Activated CD4-positive, alpha-beta T cell treated with anti-CD3 and anti-CD28 coated beads for 48 hours (primary cell): ENCODE results near the gene RBMX.
"Not testable (repeated sequence)": the region's sequence is repeated elsewhere in the genome, so short reads cannot be mapped to it uniquely, and the experiment has no call there.

Experiments used
- DNase-seq: peaks from one replicate; pipeline ENCODE4 v3.0.0-alpha.2; 2020

The RBMX gene

GRCh38 chrX:136874114-136874513, 6.4 kb downstream of the RBMX start:
- DNase-seq, result not testable (repeated sequence)

GRCh38 chrX:136873210-136873609, 7.3 kb downstream of the RBMX start:
- DNase-seq, result not testable (repeated sequence)

- DNase-seq, result no peak
Measured at GRCh38 chrX:136872091-136872700, 8.3 kb downstream of the RBMX start.

GRCh38 chrX:136870064-136870463, 10.5 kb downstream of the RBMX start:
- no peak for DNase-seq

- no peak for DNase-seq
Measured at GRCh38 chrX:136868283-136869055, 12.1 kb downstream of the RBMX start.

- no peak for DNase-seq
Measured at GRCh38 chrX:136867518-136867917, 13.0 kb downstream of the RBMX start.

- no peak for DNase-seq
Measured at GRCh38 chrX:136867096-136867491, 13.4 kb downstream of the RBMX start.

- DNase-seq, result no peak
Measured at GRCh38 chrX:136866337-136867095, 14.0 kb downstream of the RBMX start.

GRCh38 chrX:136865270-136866158, 15.0 kb downstream of the RBMX start:
- DNase-seq, result peak; percentile 34

GRCh38 chrX:136863826-136864225, 16.7 kb downstream of the RBMX start:
- DNase-seq, result no peak

GRCh38 chrX:136862546-136862945, 18.0 kb downstream of the RBMX start:
- DNase-seq, result no peak

- no peak for DNase-seq
Measured at GRCh38 chrX:136861877-136862276, 18.6 kb downstream of the RBMX start.

GRCh38 chrX:136858007-136858756, 22.3 kb downstream of the RBMX start:
- DNase-seq, result no peak

GRCh38 chrX:136856551-136856950, 24.0 kb downstream of the RBMX start:
- no peak for DNase-seq

GRCh38 chrX:136856050-136856449, 24.5 kb downstream of the RBMX start:
- DNase-seq, result peak; percentile 22

- DNase-seq, result no peak
Measured at GRCh38 chrX:136851526-136851925, 29.0 kb downstream of the RBMX start.

- no peak for DNase-seq
Measured at GRCh38 chrX:136850441-136851175, 29.9 kb downstream of the RBMX start.

GRCh38 chrX:136849395-136849794, 31.1 kb downstream of the RBMX start:
- no peak for DNase-seq

- DNase-seq, result no peak
Measured at GRCh38 chrX:136847874-136848273, 32.7 kb downstream of the RBMX start.

GRCh38 chrX:136839196-136839595, 41.3 kb downstream of the RBMX start:
- DNase-seq, result no peak

- DNase-seq, result no peak
Measured at GRCh38 chrX:136835761-136836160, 44.8 kb downstream of the RBMX start.
